ENCODE measurements around the gene ADM2. TPM values are rescaled to one million over a fixed set of nuclear protein-coding genes. Genes with fewer than 3 reads are reported as not detected.

Gene ADM2
- total RNA-seq, 1 experiment from 2014 or later: 11.9 TPM

GRCh38 chr22:50518606-50519005 lies 37.3 kb downstream of the ADM2 start:
- H2BK120ac ChIP-seq (ENCODE audit: low read depth, low read length, poor library complexity, severe bottlenecking): no peak overlapping the region
- H4K20me1 ChIP-seq (ENCODE audit: control insufficient read depth, insufficient read depth, insufficient read length): peaks cover 3% of the 10 kb centered on the region
- H3K56ac ChIP-seq (ENCODE audit: insufficient read length, low read depth, low read length): no peak overlapping the region
- H3K4me2 ChIP-seq (ENCODE audit: insufficient read depth, insufficient read length, low read length): no peak overlapping the region
- no peak overlapping the region for H3K4ac ChIP-seq (ENCODE audit: low read depth, low read length)
- Mint-ChIP-seq H3K27me3 (ENCODE audit: low read depth) (no peaks in the 10 kb centered on the region), H3K4me3 (no peak overlapping the region), H3K4me1 (no peaks in the 10 kb centered on the region), H3K27ac (no peak overlapping the region), H3K9me3 (no peaks in the 10 kb centered on the region), H3K36me3 (ENCODE audit: insufficient read depth in 1 of 3, low read depth in 3 of 3) (peaks cover 7 to 65% (median 45%) of the 10 kb centered on the region in 3 experiments)
- no peak overlapping the region for H2BK20ac ChIP-seq (ENCODE audit: low read depth, low read length, poor library complexity, severe bottlenecking)
- no peaks in the 10 kb centered on the region for H3K23me2 ChIP-seq (ENCODE audit: insufficient read length, low read depth, low read length, poor library complexity, severe bottlenecking)
- no peak overlapping the region for H2AFZ ChIP-seq (ENCODE audit: low read length)
- H4K5ac ChIP-seq (ENCODE audit: insufficient read length, low read depth, low read length): no peak overlapping the region
- no peaks in the 10 kb centered on the region for H3K27me3 ChIP-seq (ENCODE audit: insufficient read depth, low read length)
- no peak overlapping the region for H2BK5ac ChIP-seq (ENCODE audit: insufficient read length, low read length)
- no peak for TF ChIP-seq CTCF (conservative IDR thresholded peaks at IDR 0.05)
- no peak overlapping the region for H4K8ac ChIP-seq (replicated peaks; ENCODE audit: insufficient read length, low read depth, low read length)
- H3K14ac ChIP-seq (ENCODE audit: insufficient read depth, low read length): no peak overlapping the region
- H2AK5ac ChIP-seq (ENCODE audit: insufficient read length, low read length): no peak overlapping the region
- no peak overlapping the region for H3T11ph ChIP-seq (ENCODE audit: low read length)
- no peak overlapping the region for H3K27ac ChIP-seq (ENCODE audit: insufficient read length, low read depth, low read length)
- no peak overlapping the region for H3K23ac ChIP-seq (ENCODE audit: insufficient read length, low read depth, low read length)
- DNase-seq: no peak
- no peak overlapping the region for H3K18ac ChIP-seq (ENCODE audit: insufficient read length, low read depth, low read length)
- WGBS (ENCODE audit: extremely low coverage, insufficient read length, low lambda C conversion rate): no CpG with 5 or more reads among the region's 7 CpGs
- 0 out of 2 replicates have a peak, but pooled peaks cover 2% of the 10 kb centered on the region for H3K79me2 ChIP-seq (ENCODE audit: insufficient read depth, low read length)
- no peaks in the 10 kb centered on the region for H3K9me3 ChIP-seq (ENCODE audit: control insufficient read depth, low read depth, low read length)
- no peak overlapping the region for H4K91ac ChIP-seq (ENCODE audit: insufficient read length, low read depth, low read length)
- no peak overlapping the region for H2BK15ac ChIP-seq (ENCODE audit: low read depth, low read length)
- H3K9ac ChIP-seq (ENCODE audit: extremely low read depth, insufficient read length, low read length): no peak overlapping the region
- H3K79me1 ChIP-seq (ENCODE audit: insufficient read depth, low read depth, low read length, poor library complexity, severe bottlenecking): no peaks in the 10 kb centered on the region
- H3K4me1 ChIP-seq (ENCODE audit: insufficient read depth, low read length): no peaks in the 10 kb centered on the region
- no peak overlapping the region for H2BK12ac ChIP-seq (ENCODE audit: insufficient read length, low read depth, low read length)
